HG03571 (cell line): Measurements from ENCODE around the gene LZTFL1.

ENCODE experiments used
- ATAC-seq: cut with Tn5 transposase; IDR thresholded peaks from one replicate; pipeline ENCODE4 v1.9.1; 2021; ENCODE audit not compliant: unreplicated experiment

The LZTFL1 gene

DNA sequence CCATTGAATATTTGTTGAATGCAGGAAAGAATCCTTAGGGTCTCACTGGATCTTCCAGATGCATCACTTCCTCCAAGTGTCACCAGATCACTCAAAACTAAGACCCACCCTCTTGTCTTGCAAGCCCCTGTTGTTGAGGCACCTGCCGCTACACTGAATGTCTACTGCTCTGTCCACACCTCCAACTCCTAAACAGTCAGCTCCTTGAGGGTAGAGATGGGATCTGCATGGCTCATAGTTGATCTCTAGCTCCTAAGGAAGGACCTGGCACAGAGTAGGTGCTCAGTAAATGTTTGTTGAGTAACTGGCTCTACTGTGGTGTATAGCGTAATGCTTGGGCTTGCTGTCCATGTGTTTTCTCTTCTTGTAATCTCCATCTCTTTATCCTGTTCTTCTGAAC is 54.4 kb downstream of the LZTFL1 start:
- ATAC-seq, result no peak

DNA sequence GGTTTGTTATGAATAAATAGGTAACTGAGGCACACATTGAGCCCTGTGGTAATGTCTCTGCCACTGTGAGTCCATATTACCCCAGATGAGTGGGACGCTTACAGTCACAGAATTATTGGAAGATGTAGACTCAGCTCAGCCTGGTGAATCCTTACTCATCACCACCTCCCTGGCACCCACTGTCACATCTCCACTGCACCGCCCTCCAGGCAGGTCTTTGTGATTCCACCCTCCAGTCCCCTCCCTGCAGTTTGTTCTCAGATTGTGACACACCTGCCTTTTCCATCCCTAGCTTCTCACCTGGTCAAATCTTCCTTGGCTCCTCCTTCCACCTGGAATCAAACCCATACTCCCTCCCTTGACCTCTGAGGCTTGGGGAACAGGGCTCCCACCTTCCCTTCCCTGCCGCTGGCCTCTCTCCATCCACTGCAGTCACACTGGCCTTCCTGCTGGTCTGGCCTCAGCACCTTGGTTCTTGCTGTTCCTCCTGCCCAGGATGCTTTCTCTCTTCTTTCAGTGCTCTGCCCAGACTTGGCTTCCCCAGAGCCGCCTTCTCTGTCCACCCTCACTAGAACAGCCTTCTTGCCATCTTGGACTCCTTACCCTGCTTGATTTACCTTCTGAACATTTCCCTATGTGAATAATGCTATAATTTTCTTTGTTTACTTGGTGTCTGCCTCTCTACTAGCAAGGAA is 55.0 kb downstream of the LZTFL1 start:
- ATAC-seq, result no peak

- no peak for ATAC-seq
Measured at GRCh38 chr3:45785605-45786150, 56.2 kb downstream of the LZTFL1 start.

GRCh38 chr3:45783667-45784066 is 58.3 kb downstream of the LZTFL1 start:
- ATAC-seq, result no peak

DNA sequence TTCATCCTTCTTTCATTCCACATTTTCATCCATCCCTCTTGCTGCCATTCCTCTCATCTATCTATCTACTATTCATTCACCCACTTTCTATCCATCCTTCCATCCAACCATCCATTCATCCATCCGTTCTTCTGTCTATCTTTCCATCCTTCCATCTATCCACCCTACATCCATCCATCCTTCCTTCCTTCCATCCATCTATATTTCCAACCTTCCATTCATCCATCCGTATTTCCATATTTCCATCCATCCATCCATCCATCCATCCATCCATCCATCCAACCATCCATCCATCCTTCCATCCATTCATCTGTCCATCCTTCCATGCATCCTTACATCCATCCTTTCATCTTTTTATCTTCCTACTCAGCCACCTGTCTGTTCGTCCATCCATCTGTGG is 59.5 kb downstream of the LZTFL1 start:
- no peak for ATAC-seq

GRCh38 chr3:45781841-45782240 is 60.1 kb downstream of the LZTFL1 start:
- ATAC-seq, result no peak

DNA sequence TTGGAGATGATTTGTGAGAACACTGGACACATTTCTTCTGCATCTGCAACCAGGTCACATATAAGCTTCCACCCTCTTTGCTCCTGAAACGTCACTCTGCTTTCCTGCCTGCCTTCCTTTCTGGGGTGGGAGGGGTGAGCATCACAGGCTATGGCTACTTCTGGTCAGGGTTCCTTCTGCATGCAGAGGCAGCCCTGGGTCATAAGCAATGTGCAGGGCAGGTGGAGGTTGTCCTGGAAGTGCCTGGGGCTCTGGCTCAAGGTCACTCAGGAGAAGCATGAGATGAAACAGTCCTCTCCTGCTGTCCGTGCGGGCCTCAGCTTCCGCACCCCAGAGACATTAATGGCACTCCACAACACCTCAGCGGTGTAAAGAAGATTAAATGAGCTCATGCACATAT is 60.6 kb downstream of the LZTFL1 start:
- no peak for ATAC-seq

DNA sequence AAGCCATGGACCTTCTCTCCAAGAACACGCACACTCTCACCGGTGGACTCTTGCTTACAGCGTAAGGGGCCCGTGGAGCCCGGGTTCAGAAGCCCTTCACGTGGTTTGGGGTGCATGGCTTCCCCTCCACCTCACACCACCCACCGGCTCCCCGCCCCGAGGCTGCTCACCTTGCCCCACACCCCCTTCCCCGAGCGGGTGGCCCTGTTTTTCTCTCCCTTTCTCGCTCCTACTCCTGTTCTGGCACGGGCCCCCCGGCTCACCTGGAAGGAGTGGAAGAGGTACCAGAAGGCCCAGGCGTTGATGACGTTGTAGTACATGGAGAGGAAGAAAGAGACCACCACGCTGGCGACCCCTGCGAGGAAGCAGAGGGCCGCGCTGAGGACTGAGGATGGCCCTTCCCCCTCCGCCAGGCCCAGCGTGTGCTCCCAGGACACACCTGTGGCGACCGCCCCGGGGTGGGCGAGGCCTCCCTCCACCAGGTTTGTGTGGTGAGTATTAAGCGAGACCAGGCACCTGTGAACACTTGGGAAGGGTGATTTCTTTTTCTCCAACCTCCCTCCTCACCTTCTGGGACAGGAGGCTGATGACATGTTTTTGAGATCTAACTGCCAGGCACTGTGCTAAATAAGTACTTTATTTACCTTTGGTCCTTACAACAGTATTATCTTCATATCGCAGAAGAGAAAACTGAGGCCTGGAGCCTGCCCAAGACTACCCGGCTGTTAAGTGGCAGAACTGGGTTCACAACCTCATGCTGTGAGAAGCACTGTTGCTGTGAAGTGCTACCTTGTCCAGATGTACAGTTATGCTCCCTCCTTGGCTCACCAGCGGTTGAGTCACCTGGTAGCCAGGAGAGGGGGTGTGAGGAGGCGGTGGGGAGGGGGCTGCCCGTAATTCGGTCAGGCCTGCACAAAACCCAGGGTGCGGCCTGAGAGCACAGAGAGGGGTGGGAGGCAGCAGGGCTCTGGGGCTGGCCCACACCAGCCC is 61.9 kb downstream of the LZTFL1 start:
- ATAC-seq, result no peak

DNA sequence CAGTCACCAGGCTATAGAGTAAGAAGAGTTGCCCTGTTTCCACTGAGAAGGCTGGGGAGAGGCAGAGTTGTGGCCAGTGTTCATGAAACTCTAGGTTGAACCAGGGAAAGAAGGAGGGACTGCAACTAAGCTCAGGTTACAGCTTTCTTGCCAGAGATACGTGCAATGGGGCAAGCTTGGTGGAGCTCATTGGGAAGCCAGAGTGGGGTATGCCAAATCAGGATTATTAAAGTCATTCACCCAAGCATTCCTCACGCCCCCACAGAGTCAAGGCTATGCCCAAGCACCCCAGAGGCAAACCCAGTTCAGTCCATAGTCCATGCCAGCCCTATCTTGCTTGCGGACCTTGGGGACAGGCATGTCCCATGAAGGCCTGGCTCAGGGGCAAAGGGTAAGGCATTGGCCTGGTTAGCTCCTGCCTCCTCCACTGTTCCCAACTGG is 63.1 kb downstream of the LZTFL1 start:
- ATAC-seq, result no peak

- ATAC-seq, result no peak
Measured at GRCh38 chr3:45777746-45778386, 64.1 kb downstream of the LZTFL1 start.

GRCh38 chr3:45777111-45777745 is 64.7 kb downstream of the LZTFL1 start:
- ATAC-seq, result no peak

DNA sequence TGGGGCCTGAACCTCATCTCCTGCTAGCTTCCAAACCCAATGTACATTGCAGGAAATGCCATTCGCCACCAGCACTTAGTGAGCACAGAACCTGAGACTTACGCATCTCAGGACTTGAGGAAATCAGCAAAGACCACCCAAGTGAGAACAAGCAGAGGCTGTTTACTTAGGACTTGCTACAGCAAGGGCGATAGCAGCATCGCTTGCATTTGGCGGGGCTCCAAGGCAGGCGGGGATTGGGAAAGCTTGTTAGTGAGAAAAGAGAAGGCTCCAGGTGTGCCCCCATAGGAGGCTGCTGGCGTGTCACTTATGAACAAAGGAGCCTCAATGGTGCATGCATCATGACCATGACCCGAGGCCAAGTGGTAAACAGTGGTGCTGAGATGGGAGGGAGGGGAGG is 65.3 kb downstream of the LZTFL1 start:
- ATAC-seq, result no peak

DNA sequence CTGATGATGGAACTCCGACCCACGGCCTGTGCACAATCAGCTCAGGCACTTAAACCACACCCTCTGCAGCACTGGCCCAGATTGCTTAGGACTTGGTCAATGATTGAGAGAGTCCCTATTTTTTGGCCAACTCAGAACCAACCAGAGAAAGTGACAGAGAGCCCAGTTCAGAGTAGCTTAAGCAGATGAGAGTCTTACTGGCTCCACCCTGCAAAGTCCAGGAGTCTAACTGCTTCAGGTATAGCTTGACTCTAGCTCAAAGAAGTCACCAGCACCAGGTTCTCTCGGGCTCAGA is 65.7 kb downstream of the LZTFL1 start:
- no peak for ATAC-seq

DNA sequence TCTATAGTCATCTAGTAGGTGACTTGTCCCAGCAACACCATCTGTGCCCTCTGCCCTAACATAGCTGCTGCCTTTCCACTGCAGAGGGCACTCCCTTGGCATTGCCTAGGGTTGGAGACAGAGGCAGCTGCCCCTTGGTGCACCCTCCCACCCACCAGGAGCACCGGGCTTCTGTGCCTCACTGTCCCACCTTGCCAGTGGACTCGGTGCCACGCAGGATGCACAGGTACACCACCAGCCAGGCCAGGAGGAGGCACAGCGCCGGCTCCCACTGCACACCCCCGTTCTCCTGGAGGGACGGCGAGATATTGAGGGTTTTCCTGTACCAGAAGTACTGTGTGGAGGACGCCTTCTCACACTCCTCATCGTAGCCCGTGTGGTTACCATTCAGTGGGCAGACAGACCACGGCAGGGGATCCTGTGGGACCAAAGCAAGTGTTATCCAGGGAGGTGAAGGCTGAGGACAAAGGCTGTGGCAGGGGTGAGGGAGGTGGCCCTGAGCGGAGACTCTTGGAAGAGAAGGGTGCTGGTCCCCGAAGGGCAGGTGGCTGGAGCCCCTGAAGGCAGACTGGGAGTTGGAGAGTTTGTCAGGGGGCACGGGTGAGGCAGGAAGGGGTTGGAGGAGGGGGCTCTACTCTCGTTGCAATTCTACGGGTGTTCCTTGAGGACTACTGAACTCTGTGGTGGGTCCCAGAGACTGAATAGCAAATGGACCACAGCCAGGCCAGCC is 66.2 kb downstream of the LZTFL1 start:
- ATAC-seq, result no peak

DNA sequence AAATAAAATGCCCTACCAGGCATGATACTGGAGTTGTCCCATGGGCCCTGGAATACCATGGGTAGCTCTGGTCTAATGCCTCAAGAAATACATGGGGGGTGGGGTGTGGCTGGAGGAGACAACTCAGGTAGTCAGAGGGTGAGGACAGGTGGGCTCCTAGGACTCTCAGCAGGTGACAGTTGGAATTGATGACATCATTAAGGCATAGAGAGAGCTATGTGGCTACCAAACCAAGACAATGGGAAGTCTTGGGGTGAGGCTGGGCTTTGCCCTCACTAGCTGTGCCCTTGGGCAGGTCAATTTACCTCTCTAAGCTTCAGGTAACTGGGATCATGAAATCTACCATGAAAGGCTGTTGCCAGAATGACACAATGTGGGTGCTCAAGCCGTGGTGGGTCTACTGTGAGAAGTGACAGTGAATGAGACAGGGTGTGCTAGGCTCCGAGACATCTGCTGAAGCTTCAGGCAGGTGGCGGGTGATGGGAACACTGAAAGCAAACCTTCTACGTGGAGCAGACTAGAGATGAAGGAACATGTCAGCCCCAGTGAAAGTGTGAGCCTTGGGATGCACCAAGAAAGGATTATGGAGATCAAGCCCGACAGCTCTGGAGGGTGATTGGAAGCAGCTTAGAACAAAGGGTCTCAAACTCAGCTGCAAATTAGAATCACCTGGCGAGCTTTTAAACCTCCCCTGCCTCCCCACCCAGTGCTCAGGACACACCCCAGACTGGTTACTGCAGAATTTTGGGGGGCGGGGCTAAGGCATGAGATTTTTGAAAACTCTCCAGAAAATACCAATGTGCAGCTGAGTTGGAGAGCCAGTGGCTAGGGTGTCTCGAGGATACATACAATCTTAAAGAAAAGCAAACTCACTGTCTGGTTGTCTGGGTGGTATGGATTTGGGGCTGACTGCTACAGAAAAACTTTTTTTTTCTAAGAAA is 67.1 kb downstream of the LZTFL1 start:
- no peak for ATAC-seq

DNA sequence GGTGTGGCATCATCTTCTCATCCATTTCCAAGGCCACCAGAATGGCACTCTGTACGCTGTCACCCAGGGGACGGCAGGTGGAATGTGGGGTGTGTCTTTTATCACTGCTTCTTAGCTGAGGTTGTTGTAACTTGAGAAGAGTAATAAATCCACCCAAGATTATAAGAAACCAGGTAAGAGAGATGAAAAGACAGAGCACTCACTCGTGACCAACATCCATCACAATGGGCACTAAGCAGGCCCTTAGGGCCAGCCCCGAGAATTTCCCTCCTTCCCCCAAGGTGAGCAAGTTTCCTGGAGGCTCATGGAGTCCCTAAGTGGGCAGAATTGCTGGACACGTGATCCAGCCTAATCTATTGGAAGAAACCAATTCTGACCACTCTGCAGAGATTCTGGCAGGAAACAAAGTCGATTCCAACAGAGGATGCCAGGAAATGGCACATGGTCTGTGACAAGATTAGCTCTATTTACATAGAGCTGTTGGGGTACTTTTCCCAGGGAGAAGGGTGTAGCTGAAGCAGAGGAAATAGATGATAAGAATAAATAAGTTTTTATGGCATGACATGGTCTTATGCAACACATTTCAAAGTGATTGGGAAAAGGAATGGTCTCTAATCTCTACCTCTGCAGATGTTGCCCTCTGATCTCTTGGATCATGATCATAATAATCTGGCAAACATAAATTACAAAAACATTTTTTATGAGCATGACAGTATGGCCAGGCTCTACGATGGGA is 68.0 kb downstream of the LZTFL1 start:
- no peak for ATAC-seq
